SU-DHL-6 (cell line): ENCODE data around the gene MYPOP.

ENCODE experiments used
- H2AFZ ChIP-seq: fragments of 200-600 bp; sonication (generic); 2 replicates; pipeline ENCODE4 v1.6.1; 2014; ENCODE audit warnings: low read depth, mild to moderate bottlenecking, moderate library complexity, mixed read lengths, antibody characterized with exemption, low read length; ENCODE audit not compliant: severe bottlenecking
- H3F3A ChIP-seq: fragments of 200-600 bp; shearing (Covaris generic); 2 replicates; pipeline ENCODE4 v1.6.0; 2016; ENCODE audit warnings: antibody characterized with exemption, mild to moderate bottlenecking; ENCODE audit not compliant: insufficient read depth
- H3K27ac ChIP-seq: fragments of 200-600 bp; sonication (generic); 2 replicates; pipeline ENCODE4 v1.5.1; 2016; ENCODE audit warnings: low read depth, mild to moderate bottlenecking, low read length, moderate library complexity, mixed read lengths
- H3K27me3 ChIP-seq: fragments of 200-600 bp; sonication (generic), shearing (Covaris generic); 2 replicates; pipeline ENCODE4 v1.6.0; 2014; ENCODE audit warnings: mild to moderate bottlenecking, low read length
- H3K36me3 ChIP-seq: fragments of 200-600 bp; sonication (generic); 2 replicates; pipeline ENCODE4 v1.6.1; 2014; ENCODE audit warnings: mild to moderate bottlenecking, low read length, mixed read lengths
- H3K4me2 ChIP-seq: fragments of 300-600, 200-600 bp; shearing (Covaris generic), sonication (generic); 2 replicates; pipeline ENCODE4 v1.6.0; 2014; ENCODE audit warnings: low read length, low read depth, mild to moderate bottlenecking; ENCODE audit not compliant: poor library complexity, severe bottlenecking
- H3K4me3 ChIP-seq: fragments of 200-600 bp; sonication (generic); 2 replicates; pipeline ENCODE4 v1.5.1; 2014; ENCODE audit warnings: antibody characterized with exemption, low read length, mild to moderate bottlenecking, mixed read lengths; ENCODE audit not compliant: insufficient read depth, poor library complexity, severe bottlenecking
- H3K79me2 ChIP-seq: fragments of 200-600 bp; sonication (generic); 2 replicates; pipeline ENCODE4 v1.6.1; 2014; ENCODE audit warnings: mild to moderate bottlenecking, low read length, moderate library complexity; ENCODE audit not compliant: insufficient read depth
- H3K9ac ChIP-seq: fragments of 200-600 bp; sonication (generic); 2 replicates; pipeline ENCODE4 v1.7.0; 2014; ENCODE audit warnings: mild to moderate bottlenecking, low read length
- H3K9me2 ChIP-seq: fragments of 200-600 bp; sonication (generic); replicated peaks from 2 replicates; pipeline ENCODE4 v1.6.1; 2014; ENCODE audit warnings: low read length; ENCODE audit not compliant: insufficient read depth
- H3K9me3 ChIP-seq: fragments of 200-600 bp; sonication (generic); 2 replicates; pipeline ENCODE4 v1.6.1; 2014; ENCODE audit warnings: low read length, mixed read lengths; ENCODE audit not compliant: insufficient read depth
- H4K20me1 ChIP-seq: fragments of 200-600 bp; sonication (generic); 2 replicates; pipeline ENCODE4 v1.6.1; 2014; ENCODE audit warnings: low read depth, mild to moderate bottlenecking, antibody characterized with exemption, low read length, moderate library complexity, mixed read lengths
- EZH2phosphoT487 ChIP-seq: fragments of 200-600 bp; sonication (generic), shearing (Covaris generic); conservative IDR thresholded peaks from 2 replicates; pipeline ENCODE4 v1.6.1; 2018; ENCODE audit warnings: mild to moderate bottlenecking, antibody characterized with exemption, low read length, moderate library complexity, mixed read lengths
- TF ChIP-seq, protein P1 (sequence below): fragments of 200-600 bp; sonication (generic); IDR thresholded peaks from one replicate; pipeline ENCODE4 v1.5.1; 2017; ENCODE audit warnings: antibody characterized with exemption, mild to moderate bottlenecking, low read length, moderate library complexity; ENCODE audit not compliant: insufficient read depth, poor library complexity, severe bottlenecking

MYPOP gene

GRCh38 chr19:45917421-45918091 lies 15.1 kb upstream of the MYPOP start:
- H2AFZ ChIP-seq: no peak overlapping the region
- no peaks in the 10 kb centered on the region for H3K27me3 ChIP-seq
- no peak for TF ChIP-seq EZH2phosphoT487
- TF ChIP-seq, protein P1, sequence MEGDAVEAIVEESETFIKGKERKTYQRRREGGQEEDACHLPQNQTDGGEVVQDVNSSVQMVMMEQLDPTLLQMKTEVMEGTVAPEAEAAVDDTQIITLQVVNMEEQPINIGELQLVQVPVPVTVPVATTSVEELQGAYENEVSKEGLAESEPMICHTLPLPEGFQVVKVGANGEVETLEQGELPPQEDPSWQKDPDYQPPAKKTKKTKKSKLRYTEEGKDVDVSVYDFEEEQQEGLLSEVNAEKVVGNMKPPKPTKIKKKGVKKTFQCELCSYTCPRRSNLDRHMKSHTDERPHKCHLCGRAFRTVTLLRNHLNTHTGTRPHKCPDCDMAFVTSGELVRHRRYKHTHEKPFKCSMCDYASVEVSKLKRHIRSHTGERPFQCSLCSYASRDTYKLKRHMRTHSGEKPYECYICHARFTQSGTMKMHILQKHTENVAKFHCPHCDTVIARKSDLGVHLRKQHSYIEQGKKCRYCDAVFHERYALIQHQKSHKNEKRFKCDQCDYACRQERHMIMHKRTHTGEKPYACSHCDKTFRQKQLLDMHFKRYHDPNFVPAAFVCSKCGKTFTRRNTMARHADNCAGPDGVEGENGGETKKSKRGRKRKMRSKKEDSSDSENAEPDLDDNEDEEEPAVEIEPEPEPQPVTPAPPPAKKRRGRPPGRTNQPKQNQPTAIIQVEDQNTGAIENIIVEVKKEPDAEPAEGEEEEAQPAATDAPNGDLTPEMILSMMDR: no peak

GRCh38 chr19:45913874-45914830 lies 11.7 kb upstream of the MYPOP start, which contains the start of gene NANOS2:
Gene NANOS2 (minus strand): TSS chr19:45914778. CDS start chr19:45914693, 85 bp downstream.
- H3K9me2 ChIP-seq: no peaks in the 10 kb centered on the region
- no peak within 1 kb of the TSS for H2AFZ ChIP-seq
- no peak within 1 kb of the TSS for H3K9ac ChIP-seq
- TF ChIP-seq EZH2phosphoT487: no peak
- TF ChIP-seq, protein P1: no peak
- no peaks in the 10 kb centered on the region for H3K9me3 ChIP-seq
- no peaks in the 10 kb centered on the region for H3K36me3 ChIP-seq
- no peak within 1 kb of the TSS for H3K27ac ChIP-seq
- H3K79me2 ChIP-seq: no peaks in the 10 kb centered on the region
- H4K20me1 ChIP-seq: no peaks in the 10 kb centered on the region
- no peak within 1 kb of the TSS for H3K4me2 ChIP-seq
- no peak within 1 kb of the TSS for H3K4me3 ChIP-seq
- H3K27me3 ChIP-seq: no peaks in the 10 kb centered on the region
- no peaks in the 10 kb centered on the region for H3F3A ChIP-seq

More at GRCh38 chr19:45917421-45918091, 15.1 kb upstream of the MYPOP start:
- no peak overlapping the region for H3K4me3 ChIP-seq
- no peaks in the 10 kb centered on the region for H3K9me2 ChIP-seq
- H3F3A ChIP-seq: no peaks in the 10 kb centered on the region
- H3K27ac ChIP-seq: no peak overlapping the region
- no peaks in the 10 kb centered on the region for H3K9me3 ChIP-seq
- H3K9ac ChIP-seq: no peak overlapping the region
- no peaks in the 10 kb centered on the region for H4K20me1 ChIP-seq
- no peaks in the 10 kb centered on the region for H3K79me2 ChIP-seq
- no peak overlapping the region for H3K4me2 ChIP-seq
- H3K36me3 ChIP-seq: no peaks in the 10 kb centered on the region

GRCh38 chr19:45911291-45911690 lies 8.9 kb upstream of the MYPOP start:
- no peak overlapping the region for H3K4me2 ChIP-seq
- no peaks in the 10 kb centered on the region for H4K20me1 ChIP-seq
- no peaks in the 10 kb centered on the region for H3F3A ChIP-seq
- TF ChIP-seq, protein P1: no peak
- no peak for TF ChIP-seq EZH2phosphoT487
- no peak overlapping the region for H3K27ac ChIP-seq
- no peaks in the 10 kb centered on the region for H3K9me2 ChIP-seq
- H3K79me2 ChIP-seq: no peaks in the 10 kb centered on the region
- H3K9ac ChIP-seq: no peak overlapping the region
- H3K36me3 ChIP-seq: no peaks in the 10 kb centered on the region
- no peak overlapping the region for H2AFZ ChIP-seq
- H3K9me3 ChIP-seq: no peaks in the 10 kb centered on the region
- no peak overlapping the region for H3K4me3 ChIP-seq
- H3K27me3 ChIP-seq: no peaks in the 10 kb centered on the region
